OCI-LY3 (cell line): ENCODE data around the gene OTX1.
A peak's percentile ranks its signal among the peaks of the same experiment; 100 is the strongest.

Experiments
- H2AFZ ChIP-seq: fragments of 200-600, 300-600 bp; shearing (Covaris generic); 2 replicates; pipeline ENCODE4 v1.6.0; 2014; ENCODE audit warnings: antibody characterized with exemption, low read depth, low read length
- H3K27ac ChIP-seq: fragments of 200-600, 300-600 bp; sonication (generic); 2 replicates; pipeline ENCODE4 v1.5.1; 2014; ENCODE audit warnings: mild to moderate bottlenecking, low read length, moderate library complexity, mixed read lengths
- H3K27me3 ChIP-seq: fragments of 200-600, 300-600 bp; sonication (generic); 2 replicates; pipeline ENCODE4 v1.6.1; 2014; ENCODE audit warnings: low read depth, low read length, mixed read lengths
- H3K36me3 ChIP-seq: fragments of 200-600, 300-600 bp; sonication (generic); replicated peaks from 2 replicates; pipeline ENCODE3; 2014; ENCODE audit warnings: low read depth, low read length, mixed read lengths
- H3K4me1 ChIP-seq: fragments of 300-600, 200-600 bp; sonication (generic); 2 replicates; pipeline ENCODE4 v1.6.1; 2014; ENCODE audit warnings: low read length, mixed read lengths
- H3K4me2 ChIP-seq: fragments of 200-600, 300-600 bp; sonication (generic); 2 replicates; pipeline ENCODE4 v1.6.1; 2014; ENCODE audit warnings: low read length, mixed read lengths
- H3K4me3 ChIP-seq: fragments of 300-600, 200-600 bp; sonication (generic); 2 replicates; pipeline ENCODE4 v1.5.1; 2014; ENCODE audit warnings: antibody characterized with exemption, mild to moderate bottlenecking, low read length, moderate library complexity
- H3K79me2 ChIP-seq: fragments of 300-600, 200-600 bp; shearing (Covaris generic); 2 replicates; pipeline ENCODE4 v1.6.1; 2014; ENCODE audit warnings: mild to moderate bottlenecking, low read length, mixed read lengths
- H3K9ac ChIP-seq: fragments of 300-600, 200-600 bp; shearing (Covaris generic); 2 replicates; pipeline ENCODE4 v1.6.0; 2014; ENCODE audit warnings: mild to moderate bottlenecking, low read length, moderate library complexity
- H3K9me3 ChIP-seq: fragments of 200-600, 300-600 bp; shearing (Covaris generic); 2 replicates; pipeline ENCODE4 v1.6.1; 2014; ENCODE audit warnings: low read length, mixed read lengths; ENCODE audit not compliant: insufficient read depth
- H4K20me1 ChIP-seq: fragments of 200-600, 300-600 bp; sonication (generic); 2 replicates; pipeline ENCODE4 v1.6.1; 2016; ENCODE audit warnings: low read length, mixed read lengths; ENCODE audit not compliant: insufficient read depth
- CTCF ChIP-seq: fragments of 200-600, 300-600 bp; sonication (generic); IDR thresholded peaks from 2 replicates; pipeline ENCODE4 v1.5.1; 2014; ENCODE audit warnings: antibody characterized with exemption, low read length, low read depth
- EZH2phosphoT487 ChIP-seq: fragments of 200-600 bp; shearing (Covaris generic); IDR thresholded peaks from 2 replicates; pipeline ENCODE4 v1.6.1; 2018; ENCODE audit warnings: antibody characterized with exemption, mixed run types, low read depth

Gene OTX1

GRCh38 chr2:63058921-63059792, 8.5 kb downstream of the OTX1 start:
- no peak overlapping the region for H2AFZ ChIP-seq
- no peak overlapping the region for H3K9ac ChIP-seq

GRCh38 chr2:63059793-63060471, 9.3 kb downstream of the OTX1 start:
- peak overlapping the region; percentile 51 for H3K4me2 ChIP-seq
- peak overlapping the region; percentile 52 for H2AFZ ChIP-seq
- H3K9ac ChIP-seq = no peak overlapping the region
- peak overlapping the region; percentile 15 for H3K4me3 ChIP-seq
- no peaks in the 10 kb centered on the region for H3K9me3 ChIP-seq
- no peak for TF ChIP-seq CTCF
- H3K79me2 ChIP-seq = no peaks in the 10 kb centered on the region
- no peaks in the 10 kb centered on the region for H3K27me3 ChIP-seq
- no peaks in the 10 kb centered on the region for H3K4me1 ChIP-seq
- no peaks in the 10 kb centered on the region for H4K20me1 ChIP-seq
- peaks cover 13% of the 10 kb centered on the region for H3K36me3 ChIP-seq
- no peak overlapping the region for H3K27ac ChIP-seq

More at GRCh38 chr2:63058921-63059792, 8.5 kb downstream of the OTX1 start:
- H4K20me1 ChIP-seq = no peaks in the 10 kb centered on the region
- TF ChIP-seq CTCF (no peak), EZH2phosphoT487 (no peak)
- H3K27ac ChIP-seq = no peak overlapping the region
- H3K4me2 ChIP-seq = no peak overlapping the region
- H3K27me3 ChIP-seq = no peaks in the 10 kb centered on the region
- H3K79me2 ChIP-seq = no peaks in the 10 kb centered on the region
- no peak overlapping the region for H3K4me3 ChIP-seq
- H3K4me1 ChIP-seq = no peaks in the 10 kb centered on the region
- H3K9me3 ChIP-seq = no peaks in the 10 kb centered on the region
- H3K36me3 ChIP-seq = peaks cover 13% of the 10 kb centered on the region

- no peak overlapping the region for H3K9ac ChIP-seq
- peak overlapping the region; percentile 51 for H3K4me2 ChIP-seq
- H3K27me3 ChIP-seq = no peaks in the 10 kb centered on the region
- H2AFZ ChIP-seq = peak overlapping the region; percentile 52; the same call in 1 of the 2 replicates
- H3K36me3 ChIP-seq = peaks cover 13% of the 10 kb centered on the region
- H3K27ac ChIP-seq = no peak overlapping the region
- TF ChIP-seq EZH2phosphoT487 (no peak), CTCF (no peak)
- H3K9me3 ChIP-seq = no peaks in the 10 kb centered on the region
- H4K20me1 ChIP-seq = no peaks in the 10 kb centered on the region
- no peaks in the 10 kb centered on the region for H3K79me2 ChIP-seq
- no peaks in the 10 kb centered on the region for H3K4me1 ChIP-seq
- H3K4me3 ChIP-seq = peak overlapping the region; percentile 15
Observed at GRCh38 chr2:63060472-63060991, 9.9 kb downstream of the OTX1 start.

- no peaks in the 10 kb centered on the region for H4K20me1 ChIP-seq
- no peak for TF ChIP-seq CTCF
- no peak for TF ChIP-seq EZH2phosphoT487
- H3K4me1 ChIP-seq = no peaks in the 10 kb centered on the region
- H3K9ac ChIP-seq = no peak overlapping the region
- H3K27me3 ChIP-seq = no peaks in the 10 kb centered on the region
- no peak overlapping the region for H3K4me2 ChIP-seq
- H3K4me3 ChIP-seq = no peak overlapping the region
- no peaks in the 10 kb centered on the region for H3K79me2 ChIP-seq
- H2AFZ ChIP-seq = no peak overlapping the region
- no peak overlapping the region for H3K27ac ChIP-seq
- H3K9me3 ChIP-seq = no peaks in the 10 kb centered on the region
- H3K36me3 ChIP-seq = no peaks in the 10 kb centered on the region
Observed at GRCh38 chr2:63064197-63064596, 13.6 kb downstream of the OTX1 start.
